ENCODE measurements around the gene AP5B1.

AP5B1 gene

GRCh38 chr11:65780770-65781151 lies at the start of gene AP5B1:
TSS of gene AP5B1 (minus strand) at chr11:65780976. CDS start at chr11:65780591, 385 bp downstream.
- peak; percentile 51 for DNase-seq

- DNase-seq, result no peak
These were observed 48.7 kb upstream of the AP5B1 start for GRCh38 chr11:65829459-65829858.

GRCh38 chr11:65826984-65827735 lies 46.4 kb upstream of the AP5B1 start:
- DNase-seq, result no peak

- DNase-seq, result no peak
These were observed 42.2 kb upstream of the AP5B1 start for GRCh38 chr11:65822776-65823528.

- no peak for DNase-seq
These were observed 40.3 kb upstream of the AP5B1 start for GRCh38 chr11:65821107-65821506.

- peak; percentile 87 for DNase-seq
These were observed 37.3 kb upstream of the AP5B1 start for GRCh38 chr11:65817835-65818680.

- no peak for DNase-seq
These were observed 36.6 kb upstream of the AP5B1 start for GRCh38 chr11:65817312-65817834.

GRCh38 chr11:65816696-65817095 lies 35.9 kb upstream of the AP5B1 start:
- no peak for DNase-seq

- DNase-seq, result no peak
These were observed 34.3 kb upstream of the AP5B1 start for GRCh38 chr11:65814986-65815565.

GRCh38 chr11:65814131-65814985 lies 33.6 kb upstream of the AP5B1 start:
- no peak for DNase-seq

- DNase-seq, result peak; percentile 69
These were observed 31.1 kb upstream of the AP5B1 start for GRCh38 chr11:65811764-65812475.

GRCh38 chr11:65810046-65810868 lies 29.5 kb upstream of the AP5B1 start:
- no peak for DNase-seq

GRCh38 chr11:65809496-65809895 lies 28.7 kb upstream of the AP5B1 start:
- DNase-seq, result no peak

GRCh38 chr11:65808744-65809341 lies 28.1 kb upstream of the AP5B1 start:
- DNase-seq, result no peak

- no peak for DNase-seq
These were observed 26.2 kb upstream of the AP5B1 start for GRCh38 chr11:65806979-65807378.

GRCh38 chr11:65803797-65804492 lies 23.2 kb upstream of the AP5B1 start:
- no peak for DNase-seq

GRCh38 chr11:65802841-65803240 lies 22.1 kb upstream of the AP5B1 start:
- no peak for DNase-seq

- no peak for DNase-seq
These were observed 20.6 kb upstream of the AP5B1 start for GRCh38 chr11:65801153-65801987.
